HG02884 (cell line): ENCODE results near the gene ZFX.

Experiments used
- ATAC-seq: cut with Tn5 transposase; IDR thresholded peaks from one replicate; pipeline ENCODE4 v1.9.1; 2021; ENCODE audit warnings: mild to moderate bottlenecking, moderate library complexity; ENCODE audit not compliant: unreplicated experiment

ZFX gene

GRCh38 chrX:24198101-24198500, 48.6 kb downstream of the ZFX start:
- no peak for ATAC-seq

GRCh38 chrX:24200133-24200532, 50.6 kb downstream of the ZFX start:
- ATAC-seq: no peak

GRCh38 chrX:24201216-24201615, 51.7 kb downstream of the ZFX start:
- ATAC-seq: no peak

GRCh38 chrX:24202465-24203031, 53.0 kb downstream of the ZFX start:
- ATAC-seq: no peak

- no peak for ATAC-seq
Observed at GRCh38 chrX:24203072-24203808, 53.7 kb downstream of the ZFX start.

GRCh38 chrX:24204331-24204730, 54.8 kb downstream of the ZFX start:
- ATAC-seq: no peak

GRCh38 chrX:24204958-24205357, 55.4 kb downstream of the ZFX start:
- ATAC-seq: no peak

GRCh38 chrX:24207826-24208225, 58.3 kb downstream of the ZFX start:
- ATAC-seq: no peak

- ATAC-seq: no peak
Observed at GRCh38 chrX:24208496-24209240, 59.1 kb downstream of the ZFX start.

- ATAC-seq: no peak
Observed at GRCh38 chrX:24210190-24210589, 60.7 kb downstream of the ZFX start.

- no peak for ATAC-seq
Observed at GRCh38 chrX:24214568-24214967, 65.0 kb downstream of the ZFX start.

- ATAC-seq: no peak
Observed at GRCh38 chrX:24215272-24215671, 65.7 kb downstream of the ZFX start.

GRCh38 chrX:24216037-24216436, 66.5 kb downstream of the ZFX start:
- no peak for ATAC-seq

GRCh38 chrX:24216827-24217226, 67.3 kb downstream of the ZFX start:
- ATAC-seq: no peak

- ATAC-seq: no peak
Observed at GRCh38 chrX:24219320-24219719, 69.8 kb downstream of the ZFX start.

GRCh38 chrX:24221872-24222271, 72.3 kb downstream of the ZFX start:
- no peak for ATAC-seq

- no peak for ATAC-seq
Observed at GRCh38 chrX:24225265-24225664, 75.7 kb downstream of the ZFX start.

GRCh38 chrX:24226176-24226575, 76.6 kb downstream of the ZFX start:
- ATAC-seq: no peak

GRCh38 chrX:24228596-24228995, 79.1 kb downstream of the ZFX start:
- no peak for ATAC-seq

GRCh38 chrX:24229400-24229879, 79.9 kb downstream of the ZFX start:
- no peak for ATAC-seq

GRCh38 chrX:24229976-24230375, 80.4 kb downstream of the ZFX start:
- ATAC-seq: no peak

GRCh38 chrX:24231131-24231540, 81.6 kb downstream of the ZFX start:
- ATAC-seq: no peak
